Daoy (cell line): ENCODE data around the gene FHOD3. TPM values are rescaled to one million over a fixed set of nuclear protein-coding genes. Genes with fewer than 3 reads are reported as not detected.
A peak's percentile ranks its signal among the peaks of the same experiment; 100 is the strongest.
"Not testable (repeated sequence)": the region's sequence is repeated elsewhere in the genome, so short reads cannot be mapped to it uniquely, and the experiment has no call there.

Experiments used
- DNase-seq: peaks from one replicate; pipeline ENCODE4 v3.0.0-alpha.2; 2015; ENCODE audit warnings: low read depth
- total RNA-seq: library from RNA; depleted of rRNA; stranded (reverse); fragments of >200 nt; shearing (Covaris generic); gene quantifications from 2 replicates; pipeline ENCODE4 v1.2.3, GENCODE V29; 2014

FHOD3 gene
- total RNA-seq, 1 experiment from 2014 or later, result 17.8 TPM

- DNase-seq, result no peak
Observed at GRCh38 chr18:36709315-36709714, 411.8 kb downstream of the FHOD3 start.

GRCh38 chr18:36711014-36711725, 413.7 kb downstream of the FHOD3 start:
- no peak for DNase-seq

GRCh38 chr18:36711813-36712444, 414.4 kb downstream of the FHOD3 start:
- peak; percentile 92 for DNase-seq

GRCh38 chr18:36714476-36714875, 417.0 kb downstream of the FHOD3 start:
- DNase-seq, result no peak

- no peak for DNase-seq
Observed at GRCh38 chr18:36717422-36718110, 420.1 kb downstream of the FHOD3 start.

- no peak for DNase-seq
Observed at GRCh38 chr18:36718705-36719328, 421.3 kb downstream of the FHOD3 start.

- no peak for DNase-seq
Observed at GRCh38 chr18:36719630-36720029, 422.1 kb downstream of the FHOD3 start.

GRCh38 chr18:36721351-36721750, 423.8 kb downstream of the FHOD3 start:
- DNase-seq, result not testable (repeated sequence)

GRCh38 chr18:36724169-36724568, 426.7 kb downstream of the FHOD3 start:
- DNase-seq, result no peak

GRCh38 chr18:36724591-36725001, 427.1 kb downstream of the FHOD3 start:
- no peak for DNase-seq

GRCh38 chr18:36728345-36728744, 430.8 kb downstream of the FHOD3 start:
- no peak for DNase-seq

GRCh38 chr18:36729197-36729596, 431.7 kb downstream of the FHOD3 start:
- DNase-seq, result no peak

GRCh38 chr18:36732264-36732663, 434.8 kb downstream of the FHOD3 start:
- no peak for DNase-seq

- DNase-seq, result no peak
Observed at GRCh38 chr18:36733150-36733549, 435.6 kb downstream of the FHOD3 start.

- no peak for DNase-seq
Observed at GRCh38 chr18:36734596-36734995, 437.1 kb downstream of the FHOD3 start.

- no peak for DNase-seq
Observed at GRCh38 chr18:36735130-36735529, 437.6 kb downstream of the FHOD3 start.

GRCh38 chr18:36736094-36736493, 438.6 kb downstream of the FHOD3 start:
- DNase-seq, result no peak

GRCh38 chr18:36737316-36737715, 439.8 kb downstream of the FHOD3 start:
- no peak for DNase-seq

- no peak for DNase-seq
Observed at GRCh38 chr18:36744261-36744876, 446.9 kb downstream of the FHOD3 start.

GRCh38 chr18:36745219-36745975, 447.9 kb downstream of the FHOD3 start:
- DNase-seq, result no peak
